H1 (cell line): ENCODE data around the gene SLC25A51. TPM values are rescaled to one million over a fixed set of nuclear protein-coding genes. Genes with fewer than 3 reads are reported as not detected.

Experiments
- CTCF ChIA-PET: fragments of 300-600 bp; sonication (Branson Sonifier 250); formaldehyde crosslinking; loops from one replicate; lab custom pipeline; 2021; ENCODE audit not compliant: partially characterized antibody; lab: Charles Lee
- POLR2A ChIA-PET: fragments of 300-600 bp; sonication (Branson Sonifier 250); formaldehyde crosslinking; loops from one replicate; lab custom pipeline; 2021; ENCODE audit warnings: inconsistent platforms; ENCODE audit not compliant: partially characterized antibody; lab: Charles Lee
- DNase-seq, 2 experiments: peaks; one replicate each; pipeline versions ENCODE4 v3.0.0 to v3.0.0-alpha.2; 2010 to 2022; ENCODE audit warnings: low spot score in 2 of 2, low read depth in 1 of 2, mixed read lengths in 1 of 2
- FAIRE-seq: peaks from 2 replicates; lab custom pipeline; 2011; peaks lifted over from hg19 to GRCh38; lab: Jason Lieb, UNC
- H2AFZ ChIP-seq: 2 replicates; pipeline ENCODE4 v1.8.1; 2012; ENCODE audit warnings: low read length, inconsistent platforms
- H2AK5ac ChIP-seq: 2 replicates; pipeline ENCODE4 v1.6.1; 2013; ENCODE audit warnings: low read depth, low read length
- H2BK120ac ChIP-seq: replicated peaks from 2 replicates; pipeline ENCODE3; 2013; ENCODE audit warnings: low read depth, low read length, inconsistent platforms
- H2BK12ac ChIP-seq: 2 replicates; pipeline ENCODE4 v1.6.1; 2013; ENCODE audit warnings: low read depth, low read length
- H2BK15ac ChIP-seq: 2 replicates; pipeline ENCODE4 v1.6.1; 2013; ENCODE audit warnings: low read length
- H2BK20ac ChIP-seq: 2 replicates; pipeline ENCODE4 v1.6.1; 2013; ENCODE audit warnings: low read length
- H2BK5ac ChIP-seq: 2 replicates; pipeline ENCODE4 v1.6.1; 2013; ENCODE audit warnings: low read depth, low read length
- H3K14ac ChIP-seq: 2 replicates; pipeline ENCODE4 v1.6.1; 2013; ENCODE audit warnings: inconsistent platforms; ENCODE audit not compliant: insufficient read length
- H3K18ac ChIP-seq: 2 replicates; pipeline ENCODE4 v1.6.1; 2013; ENCODE audit warnings: low read length; ENCODE audit errors: extremely low read depth
- H3K23ac ChIP-seq: 2 replicates; pipeline ENCODE4 v1.6.1; 2013; ENCODE audit warnings: inconsistent platforms; ENCODE audit not compliant: insufficient read length
- H3K23me2 ChIP-seq: 2 replicates; pipeline ENCODE4 v1.6.1; 2013; ENCODE audit warnings: low read depth, low read length
- H3K27ac ChIP-seq: 2 replicates; pipeline ENCODE4 v1.6.1; 2011; ENCODE audit warnings: low read depth, low read length, inconsistent platforms
- H3K27me3 ChIP-seq, 4 experiments: replicated peaks in 1 of 4; 1 replicate in 1 of 4; 2 replicates in 3 of 4; pipeline versions ENCODE4 v1.6.1 to v1.8.1; 2011 to 2013; ENCODE audit warnings: low read length in 3 of 4, mild to moderate bottlenecking in 3 of 4, inconsistent platforms in 2 of 4, mixed read lengths in 2 of 4, moderate library complexity in 1 of 4; ENCODE audit not compliant: control insufficient read depth in 3 of 4, insufficient read depth in 3 of 4; ENCODE audit errors: extremely low read depth in 1 of 4
- H3K36me3 ChIP-seq, 4 experiments: 2 replicates each; pipeline versions ENCODE4 v1.6.1 to v1.8.1; 2011 to 2013; ENCODE audit warnings: mild to moderate bottlenecking in 4 of 4, low read length in 3 of 4, moderate library complexity in 2 of 4, control low read depth in 1 of 4, inconsistent platforms in 1 of 4; ENCODE audit not compliant: insufficient read depth in 4 of 4, control insufficient read depth in 2 of 4
- H3K4ac ChIP-seq: replicated peaks from 2 replicates; pipeline ENCODE3; 2013; ENCODE audit warnings: low read length, low read depth, mixed read lengths, inconsistent platforms; ENCODE audit not compliant: insufficient read length
- H3K4me1 ChIP-seq, 4 experiments: replicated peaks in 1 of 4; 1 replicate in 1 of 4; 2 replicates in 3 of 4; pipeline versions ENCODE4 v1.6.1 to v1.8.1; 2011 to 2013; ENCODE audit warnings: low read length in 3 of 4, inconsistent platforms in 2 of 4, mixed read lengths in 1 of 4; ENCODE audit not compliant: insufficient read depth in 4 of 4, control insufficient read depth in 3 of 4
- H3K4me2 ChIP-seq, 2 experiments: 2 replicates each; pipeline versions ENCODE4 v1.6.1 to v1.8.1; 2011 to 2013; ENCODE audit warnings: low read depth in 2 of 2, low read length in 2 of 2, control low read depth in 1 of 2, inconsistent platforms in 1 of 2, mild to moderate bottlenecking in 1 of 2; ENCODE audit not compliant: insufficient read depth in 1 of 2
- H3K4me3 ChIP-seq, 4 experiments: fragments of 200-600, 300-600 bp in 1 of 4; sonication (generic), shearing (Covaris generic), sonication (Bioruptor Twin) in 1 of 4; 2 replicates each; pipeline versions ENCODE4 v1.5.1 to v1.8.1; 2011 to 2016; ENCODE audit warnings: low read length in 4 of 4, low read depth in 3 of 4, control low read depth in 2 of 4, inconsistent platforms in 2 of 4, mild to moderate bottlenecking in 2 of 4, mixed read lengths in 1 of 4, moderate library complexity in 1 of 4; ENCODE audit not compliant: insufficient read depth in 2 of 4; ENCODE audit errors: extremely low read depth in 1 of 4
- H3K56ac ChIP-seq: replicated peaks from 2 replicates; pipeline ENCODE3; 2013; ENCODE audit warnings: low read depth, mild to moderate bottlenecking, mixed read lengths, low read length, inconsistent platforms; ENCODE audit not compliant: insufficient read length
- H3K79me1 ChIP-seq: 2 replicates; pipeline ENCODE4 v1.6.1; 2013; ENCODE audit warnings: low read depth, low read length, control low read depth
- H3K79me2 ChIP-seq, 2 experiments: 2 replicates each; pipeline versions ENCODE4 v1.6.1 to v1.8.1; 2012 to 2013; ENCODE audit warnings: low read length in 2 of 2, mild to moderate bottlenecking in 2 of 2, inconsistent platforms in 1 of 2; ENCODE audit not compliant: insufficient read depth in 2 of 2, control insufficient read depth in 1 of 2
- H3K9ac ChIP-seq, 4 experiments: replicated peaks in 1 of 4; 1 replicate in 1 of 4; 2 replicates in 3 of 4; pipeline versions ENCODE4 v1.6.1 to v1.8.1; 2011 to 2013; ENCODE audit warnings: low read depth in 3 of 4, low read length in 3 of 4, control low read depth in 2 of 4, mild to moderate bottlenecking in 2 of 4, moderate library complexity in 2 of 4, inconsistent platforms in 1 of 4; ENCODE audit errors: extremely low read depth in 1 of 4
- H3K9me3 ChIP-seq, 2 experiments: 2 replicates each; pipeline versions ENCODE4 v1.6.1 to v1.8.1; 2012 to 2013; ENCODE audit warnings: mild to moderate bottlenecking in 2 of 2, moderate library complexity in 2 of 2, control low read depth in 1 of 2, inconsistent platforms in 1 of 2, low read depth in 1 of 2, low read length in 1 of 2, mixed read lengths in 1 of 2; ENCODE audit not compliant: insufficient read depth in 2 of 2
- H4K20me1 ChIP-seq, 2 experiments: replicated peaks in 1 of 2; 2 replicates each; pipeline versions ENCODE3 to v1.8.1; 2011 to 2013; ENCODE audit warnings: inconsistent platforms in 2 of 2, low read length in 2 of 2, mild to moderate bottlenecking in 1 of 2; ENCODE audit not compliant: insufficient read depth in 2 of 2, control insufficient read depth in 1 of 2
- H4K5ac ChIP-seq: 2 replicates; pipeline ENCODE4 v1.6.1; 2013; ENCODE audit warnings: low read length, low read depth, mixed read lengths, inconsistent platforms; ENCODE audit not compliant: insufficient read length
- H4K8ac ChIP-seq: 2 replicates; pipeline ENCODE4 v1.8.0; 2013; ENCODE audit warnings: mild to moderate bottlenecking, moderate library complexity, low read length, inconsistent platforms; ENCODE audit not compliant: insufficient read depth; ENCODE audit errors: extremely low read depth
- H4K91ac ChIP-seq: replicated peaks from 2 replicates; pipeline ENCODE3; 2013; ENCODE audit warnings: low read length, mixed read lengths, inconsistent platforms; ENCODE audit not compliant: insufficient read length
- BCL11A ChIP-seq, 2 experiments: IDR thresholded peaks; one replicate each; pipeline ENCODE4 v1.6.1; 2011; ENCODE audit warnings: low read depth in 2 of 2, low read length in 2 of 2, mild to moderate bottlenecking in 2 of 2
- CBX8 ChIP-seq: fragments of 300-800, 300-1000 bp; sonication (generic); IDR thresholded peaks from 2 replicates; pipeline ENCODE4 v1.7.1; 2016; ENCODE audit warnings: low read depth, low read length, borderline replicate concordance
- CHD2 ChIP-seq: IDR thresholded peaks from 2 replicates; pipeline ENCODE4 v1.6.1; 2012; ENCODE audit warnings: low read length, improper control_type of control experiment
- EP300 ChIP-seq, 2 experiments: IDR thresholded peaks; 1 replicate in 1 of 2; 2 replicates in 1 of 2; pipeline ENCODE4 v1.6.1; 2011 to 2012; ENCODE audit warnings: low read depth in 2 of 2, low read length in 2 of 2, mild to moderate bottlenecking in 2 of 2, borderline replicate concordance in 1 of 2, inconsistent platforms in 1 of 2, moderate library complexity in 1 of 2
- EZH2 ChIP-seq: fragments of 200-600 bp; sonication (generic); IDR thresholded peaks from 2 replicates; pipeline ENCODE4 v1.7.1; 2012; ENCODE audit warnings: low read depth, mild to moderate bottlenecking, moderate library complexity, low read length, inconsistent platforms; ENCODE audit not compliant: severe bottlenecking
- JUN ChIP-seq: IDR thresholded peaks from 2 replicates; pipeline ENCODE4 v1.6.1; 2011; ENCODE audit warnings: low read depth, mild to moderate bottlenecking, improper control_type of control experiment, low read length
- KDM4A ChIP-seq: IDR thresholded peaks from one replicate; pipeline ENCODE4 v1.7.1; 2012; ENCODE audit warnings: low read depth, mild to moderate bottlenecking, moderate library complexity, low read length, inconsistent platforms; ENCODE audit not compliant: severe bottlenecking
- PHF8 ChIP-seq: fragments of 200-600 bp; sonication (generic); conservative IDR thresholded peaks from 2 replicates; pipeline ENCODE4 v1.7.1; 2012; ENCODE audit warnings: low read depth, mild to moderate bottlenecking, inconsistent platforms, low read length, moderate library complexity
- POLR2AphosphoS5 ChIP-seq: IDR thresholded peaks from 2 replicates; pipeline ENCODE4 v1.6.1; 2011; ENCODE audit warnings: low read depth, low read length
- RBBP5 ChIP-seq: IDR thresholded peaks from 2 replicates; pipeline ENCODE4 v1.7.1; 2012; ENCODE audit warnings: low read depth, mild to moderate bottlenecking, inconsistent platforms, low read length, moderate library complexity, borderline replicate concordance
- SIN3A ChIP-seq, 2 experiments: IDR thresholded peaks in 1 of 2; conservative IDR thresholded peaks in 1 of 2; 2 replicates each; pipeline ENCODE4 v1.6.1; 2011 to 2012; ENCODE audit warnings: low read length in 2 of 2, improper control_type of control experiment in 1 of 2, low read depth in 1 of 2, mild to moderate bottlenecking in 1 of 2
- SP4 ChIP-seq: IDR thresholded peaks from 2 replicates; pipeline ENCODE4 v1.6.1; 2012; ENCODE audit warnings: low read length, inconsistent platforms
- WGBS, 2 experiments: shearing (Covaris generic) in 1 of 2; methylation state at CpG; one replicate each; pipeline versions ENCODE4 v1.1.6 to v1.1.7; 2013 to 2015; ENCODE audit warnings: low lambda C conversion rate in 2 of 2, mixed read lengths in 2 of 2, inconsistent platforms in 1 of 2, low coverage in 1 of 2, missing lambda C conversion rate in 1 of 2; ENCODE audit not compliant: insufficient replicate concordance in 2 of 2, insufficient coverage in 1 of 2, insufficient read length in 1 of 2; ENCODE audit errors: extremely low coverage in 1 of 2, missing lambda C conversion rate in 1 of 2; 5-methylcytosine and 5-hydroxymethylcytosine counted together
- polyA plus RNA-seq, 7 experiments: library from polyadenylated mRNA; depleted of rRNA in 3 of 7; stranded (reverse) in 5 of 7; unstranded in 2 of 7; fragments of >200 nt in 5 of 7; fragments of 200-250 nt in 2 of 7; gene quantifications; 1 replicate in 5 of 7; 2 replicates in 1 of 7; 4 replicates in 1 of 7; pipeline versions ENCODE4 v1.2.1 to v1.2.3, GENCODE V29; 2011 to 2013; ENCODE audit warnings: missing spikeins in 2 of 7, mixed read lengths in 2 of 7
- total RNA-seq: library from RNA; stranded (reverse); fragmentation: NEBNext Ultra II Directional; extraction: Animal tissue kit (Norgen Biotek cat#: 25700); gene quantifications from 2 replicates; pipeline ENCODE4 v1.2.1, GENCODE V29; 2021

Gene SLC25A51
- total and polyA plus RNA-seq, 2 of the 8 experiments (the other 6 are each of a cell fraction or from before 2014, with no cell fraction given) = 8.0 to 14.5 TPM

GRCh38 chr9:37953206-37953774 is 49.4 kb upstream of the SLC25A51 start:
- no peak overlapping the region for H2BK12ac ChIP-seq
- H3K4me1 ChIP-seq = no peaks in the 10 kb centered on the region
- 96% methylated on average over 5 of the region's 5 CpGs; no CpG with 5 or more reads in 1 of the 2 experiments for WGBS, 2 experiments
- no peak overlapping the region for H3K27ac ChIP-seq
- no peak overlapping the region for H3K4me2 ChIP-seq
- H4K5ac ChIP-seq = no peak overlapping the region
- no peak overlapping the region for H3K23ac ChIP-seq
- H3K56ac ChIP-seq = no peak overlapping the region
- DNase-seq (no peak), FAIRE-seq (no peak)
- no peak overlapping the region for H2BK15ac ChIP-seq
- no peak overlapping the region for H3K4ac ChIP-seq
- H3K18ac ChIP-seq = no peak overlapping the region
- peaks cover 0 to 6% of the 10 kb centered on the region in 2 experiments for H4K20me1 ChIP-seq
- no peak overlapping the region for H4K8ac ChIP-seq
- H3K14ac ChIP-seq = no peak overlapping the region
- H4K91ac ChIP-seq = no peak overlapping the region
- no peaks in the 10 kb centered on the region for H3K9me3 ChIP-seq
- H3K36me3 ChIP-seq = peaks cover 0 to 16% (median 0%) of the 10 kb centered on the region in 4 experiments; a peak in 4 of 8 replicates
- H3K23me2 ChIP-seq = no peaks in the 10 kb centered on the region
- no peak overlapping the region for H2AK5ac ChIP-seq
- H3K27me3 ChIP-seq = no peaks in the 10 kb centered on the region
- H2BK20ac ChIP-seq = no peak overlapping the region
- H3K79me1 ChIP-seq = no peaks in the 10 kb centered on the region; the same call in 1 of the 2 replicates
- H2BK120ac ChIP-seq = no peak overlapping the region
- H3K4me3 ChIP-seq = no peak overlapping the region
- no peak overlapping the region for H3K9ac ChIP-seq
- POLR2A ChIA-PET = no interaction called here
- no peak overlapping the region for H2AFZ ChIP-seq
- CTCF ChIA-PET = interaction anchor here (1.0 kb wide), 1 partner anchor 9 kb away, joined by 3 read pairs; no protein-coding TSS in a partner anchor
- no peaks in the 10 kb centered on the region for H3K79me2 ChIP-seq
- H2BK5ac ChIP-seq = no peak overlapping the region
- TF ChIP-seq BCL11A (IDR thresholded peaks at IDR 0.05; ENCODE audit: low read depth in 2 of 2, low read length in 2 of 2) = no peak
- no peak for TF ChIP-seq EZH2
- no peak for TF ChIP-seq KDM4A
- TF ChIP-seq PHF8 = no peak
- TF ChIP-seq EP300 (IDR thresholded peaks at IDR 0.05; ENCODE audit: borderline replicate concordance in 1 of 2, low read depth in 2 of 2, low read length in 2 of 2) = no peak
- TF ChIP-seq JUN = no peak
- TF ChIP-seq SP4 = no peak
- TF ChIP-seq RBBP5 = no peak
- no peak for TF ChIP-seq CBX8
- TF ChIP-seq CHD2 = no peak
- no peak for TF ChIP-seq SIN3A (conservative IDR thresholded peaks at IDR 0.05 in 1 of 2, IDR thresholded peaks at IDR 0.05 in 1 of 2; ENCODE audit: low read depth in 1 of 2, low read length in 2 of 2)
- TF ChIP-seq POLR2AphosphoS5 = no peak
